Uterus (tissue), 4 donors: Measurements from ENCODE around the gene MFRP. TPM values are rescaled to one million over a fixed set of nuclear protein-coding genes. Genes with fewer than 3 reads are reported as not detected.
A peak's percentile ranks its signal among the peaks of the same experiment; 100 is the strongest.

Source experiments
- DNase-seq, 2 donors: peaks; one replicate each; pipeline ENCODE4 v3.0.0-alpha.2; 2019 to 2020
- H3K27ac ChIP-seq, 2 donors: fragments of 200-600 bp; sonication (generic); 1 replicate in 1 of 2; 2 replicates in 1 of 2; pipeline ENCODE4 v1.5.1; 2016 to 2018
- H3K27me3 ChIP-seq, 2 donors: fragments of 200-600 bp; sonication (generic); one replicate each; pipeline ENCODE4 v1.5.1; 2018 to 2019; ENCODE audit warnings: control low read depth in 1 of 2
- H3K36me3 ChIP-seq, 2 donors: fragments of 200-600 bp; sonication (generic); one replicate each; pipeline ENCODE4 v1.5.1; 2019; ENCODE audit warnings: control low read depth in 1 of 2
- H3K4me1 ChIP-seq, 2 donors: fragments of 200-600 bp; sonication (generic); one replicate each; pipeline ENCODE4 v1.5.1; 2018 to 2019; ENCODE audit warnings: control low read depth in 1 of 2
- H3K4me3 ChIP-seq, 2 donors: fragments of 200-600 bp; sonication (generic); 1 replicate in 1 of 2; 2 replicates in 1 of 2; pipeline ENCODE4 v1.5.1; 2018 to 2019; ENCODE audit warnings: mild to moderate bottlenecking in 1 of 2
- H3K9me3 ChIP-seq, 2 donors: fragments of 200-600 bp; sonication (generic); one replicate each; pipeline ENCODE4 v1.5.1; 2019; ENCODE audit warnings: control low read depth in 1 of 2
- POLR2A ChIP-seq, 2 donors: fragments of 450-650 bp; IDR thresholded peaks; one replicate each; pipeline ENCODE4 v1.6.1; 2016; ENCODE audit warnings: antibody characterized with exemption in 2 of 2, mild to moderate bottlenecking in 1 of 2, moderate library complexity in 1 of 2
- intact Hi-C: fragments of 100-400 bp; cut with DNase I; formaldehyde crosslinking; loops from one replicate; pipeline ENCODE4 v1.15.1; 2023; ENCODE audit warnings: low total_unique reads
- total RNA-seq, 4 donors: library from RNA; depleted of rRNA in 3 of 4; stranded (reverse); fragments of >200 nt in 3 of 4; gene quantifications; one replicate each; pipeline versions ENCODE4 v1.1.0 to v1.2.4, GENCODE V29; 2014 to 2023
- TF ChIP-seq, protein P1 (sequence below), 4 experiments: fragments of 200-600 bp in 2 of 4; fragments of 450-650 bp in 2 of 4; sonication (generic) in 2 of 4; IDR thresholded peaks; one replicate each; pipeline ENCODE4 v1.5.1; 2016 to 2019; ENCODE audit warnings: antibody characterized with exemption in 4 of 4, mild to moderate bottlenecking in 2 of 4, moderate library complexity in 1 of 4
- donor health status: DM: yes; HTN: yes; CAD: no.

Gene MFRP
- total RNA-seq, 4 donors from 2014 or later = 0.07 to 0.26 TPM; not detected in 2

DNA sequence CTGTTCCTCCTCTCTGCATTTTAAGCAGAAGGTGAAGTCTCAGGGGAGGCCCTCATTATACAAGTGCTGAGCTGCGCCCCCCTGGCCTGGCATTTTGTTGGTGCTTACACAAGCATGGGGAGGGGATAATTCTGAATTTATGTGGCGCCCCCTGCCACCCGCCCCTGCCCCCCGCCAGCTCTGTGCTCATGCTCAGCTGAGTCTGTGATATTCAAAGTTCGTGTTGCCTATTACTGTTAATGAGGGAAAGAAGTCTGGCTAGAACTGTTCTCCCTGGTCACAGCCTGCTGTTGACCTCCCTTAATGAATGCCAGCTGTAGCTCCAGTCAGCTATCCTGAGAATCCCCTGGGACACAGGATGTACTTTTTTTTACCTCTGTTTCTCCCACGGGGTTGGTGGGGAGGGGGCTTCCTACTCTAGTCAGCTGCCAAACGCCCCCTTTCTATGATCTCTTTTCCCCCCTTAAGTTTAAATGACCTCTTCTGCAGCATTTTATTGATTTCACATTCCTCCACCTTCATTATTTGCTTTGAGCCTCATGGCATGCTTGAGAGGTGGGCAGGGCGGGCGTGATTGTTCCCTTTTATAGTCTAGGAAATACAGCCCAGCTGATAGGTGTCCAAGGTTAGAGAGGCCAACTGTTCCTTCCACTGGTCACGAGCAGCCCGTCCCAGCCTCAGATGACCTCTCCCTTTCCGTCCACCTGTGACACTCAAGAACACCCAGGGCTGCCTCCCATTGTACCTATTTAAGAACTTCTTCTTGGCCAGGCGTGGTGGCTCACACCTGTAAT lies 22.8 kb upstream of the MFRP start:
- DNase-seq = no peak
- H3K36me3 ChIP-seq = no peaks in the 10 kb centered on the region
- H3K27me3 ChIP-seq = no peaks in the 10 kb centered on the region
- H3K4me3 ChIP-seq = no peak overlapping the region
- TF ChIP-seq POLR2A (IDR thresholded peaks at IDR 0.05) = no peak
- TF ChIP-seq, protein P1, sequence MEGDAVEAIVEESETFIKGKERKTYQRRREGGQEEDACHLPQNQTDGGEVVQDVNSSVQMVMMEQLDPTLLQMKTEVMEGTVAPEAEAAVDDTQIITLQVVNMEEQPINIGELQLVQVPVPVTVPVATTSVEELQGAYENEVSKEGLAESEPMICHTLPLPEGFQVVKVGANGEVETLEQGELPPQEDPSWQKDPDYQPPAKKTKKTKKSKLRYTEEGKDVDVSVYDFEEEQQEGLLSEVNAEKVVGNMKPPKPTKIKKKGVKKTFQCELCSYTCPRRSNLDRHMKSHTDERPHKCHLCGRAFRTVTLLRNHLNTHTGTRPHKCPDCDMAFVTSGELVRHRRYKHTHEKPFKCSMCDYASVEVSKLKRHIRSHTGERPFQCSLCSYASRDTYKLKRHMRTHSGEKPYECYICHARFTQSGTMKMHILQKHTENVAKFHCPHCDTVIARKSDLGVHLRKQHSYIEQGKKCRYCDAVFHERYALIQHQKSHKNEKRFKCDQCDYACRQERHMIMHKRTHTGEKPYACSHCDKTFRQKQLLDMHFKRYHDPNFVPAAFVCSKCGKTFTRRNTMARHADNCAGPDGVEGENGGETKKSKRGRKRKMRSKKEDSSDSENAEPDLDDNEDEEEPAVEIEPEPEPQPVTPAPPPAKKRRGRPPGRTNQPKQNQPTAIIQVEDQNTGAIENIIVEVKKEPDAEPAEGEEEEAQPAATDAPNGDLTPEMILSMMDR (IDR thresholded peaks at IDR 0.05) = no peak
- intact Hi-C loops = no loop called here
- H3K4me1 ChIP-seq = peaks cover 9 to 20% of the 10 kb centered on the region in 2 donors
- no peaks in the 10 kb centered on the region for H3K9me3 ChIP-seq
- peak overlapping the region; percentile 82 to 94 for H3K27ac ChIP-seq

DNA sequence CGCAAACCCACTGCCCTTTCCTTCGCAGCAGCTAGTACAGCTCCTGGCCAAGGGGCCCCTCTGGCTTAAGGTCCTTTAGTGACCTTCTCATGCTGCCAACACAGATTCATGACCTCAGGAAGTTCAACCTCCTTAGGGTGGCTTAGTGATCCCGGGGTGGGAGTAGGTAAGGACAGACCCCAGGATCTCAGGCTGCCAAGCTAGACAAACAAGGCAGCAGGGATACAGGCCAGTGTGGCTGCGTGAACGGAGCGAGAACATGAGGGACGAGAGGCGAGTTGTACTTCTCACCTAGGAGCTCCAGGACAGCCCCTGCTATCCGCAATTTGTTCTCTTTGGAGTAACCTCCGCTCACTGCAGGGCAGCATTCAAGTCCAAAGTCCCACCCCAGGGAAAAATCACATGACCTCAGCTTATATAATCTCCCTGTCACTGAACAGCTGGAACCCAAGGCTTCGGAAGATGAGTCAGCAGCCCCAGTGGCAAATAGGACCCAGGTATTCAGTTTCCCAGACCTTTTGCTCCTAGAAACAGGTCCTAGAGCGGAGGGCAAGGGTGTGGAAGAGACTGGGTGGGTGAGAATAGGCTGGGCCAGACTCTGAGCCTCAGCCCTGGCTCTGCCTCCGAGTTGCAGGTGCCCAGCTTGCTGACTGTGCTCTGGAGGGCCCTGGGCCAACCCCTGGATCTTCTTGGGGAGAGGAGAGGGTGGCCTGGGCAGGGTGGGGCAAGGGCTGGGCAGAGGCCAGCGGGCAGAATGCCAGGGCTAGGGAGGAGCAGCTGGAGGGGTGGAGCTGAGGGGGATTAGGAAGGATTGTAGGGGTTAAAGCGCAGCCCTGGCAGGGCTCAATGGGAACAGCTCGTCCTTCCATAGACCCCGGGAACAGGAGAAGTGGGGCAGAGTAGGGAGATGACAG lies 21.9 kb upstream of the MFRP start:
- no peaks in the 10 kb centered on the region for H3K9me3 ChIP-seq
- H3K27ac ChIP-seq = peak overlapping the region; percentile 82 to 94
- no peaks in the 10 kb centered on the region for H3K36me3 ChIP-seq
- TF ChIP-seq, protein P1 (IDR thresholded peaks at IDR 0.05) = no peak
- TF ChIP-seq POLR2A (IDR thresholded peaks at IDR 0.05) = no peak
- peak; percentile 51 to 73 for DNase-seq
- H3K27me3 ChIP-seq = no peaks in the 10 kb centered on the region
- intact Hi-C loops = no loop called here
- H3K4me1 ChIP-seq = peaks cover 9 to 22% of the 10 kb centered on the region in 2 donors
- no peak overlapping the region for H3K4me3 ChIP-seq

DNA sequence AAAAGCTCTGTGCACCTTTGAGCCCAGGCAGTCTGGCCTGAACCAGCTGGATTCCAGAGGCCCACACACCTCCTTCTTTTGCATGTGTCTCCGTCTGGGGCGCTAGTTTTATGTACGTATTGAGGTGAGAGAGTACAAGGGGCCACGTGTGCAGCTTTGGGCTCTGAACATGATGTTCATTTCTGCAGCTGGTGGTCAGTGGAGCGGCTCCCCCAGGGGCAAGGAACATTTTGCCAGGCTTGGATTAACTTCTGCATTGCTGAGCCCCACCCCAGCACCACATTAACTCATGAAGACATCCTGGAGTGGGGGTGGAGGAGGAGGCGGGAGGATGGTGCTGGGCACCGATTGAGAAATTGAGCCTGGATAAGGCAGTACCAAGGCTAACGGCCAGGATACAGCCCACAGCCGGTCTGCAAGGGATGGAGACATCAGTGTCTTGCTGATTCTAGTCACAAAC lies 21.2 kb upstream of the MFRP start:
- Histone ChIP-seq H3K36me3 (no peaks in the 10 kb centered on the region), H3K9me3 (no peaks in the 10 kb centered on the region), H3K4me3 (no peak overlapping the region), H3K27ac (peak overlapping the region; percentile 82 to 94), H3K27me3 (no peaks in the 10 kb centered on the region), H3K4me1 (peaks cover 9 to 22% of the 10 kb centered on the region in 2 donors)
- DNase-seq = peak; percentile 38 to 55
- TF ChIP-seq, protein P1 (IDR thresholded peaks at IDR 0.05) = no peak
- TF ChIP-seq POLR2A (IDR thresholded peaks at IDR 0.05) = no peak
- intact Hi-C loops = no loop called here

DNA sequence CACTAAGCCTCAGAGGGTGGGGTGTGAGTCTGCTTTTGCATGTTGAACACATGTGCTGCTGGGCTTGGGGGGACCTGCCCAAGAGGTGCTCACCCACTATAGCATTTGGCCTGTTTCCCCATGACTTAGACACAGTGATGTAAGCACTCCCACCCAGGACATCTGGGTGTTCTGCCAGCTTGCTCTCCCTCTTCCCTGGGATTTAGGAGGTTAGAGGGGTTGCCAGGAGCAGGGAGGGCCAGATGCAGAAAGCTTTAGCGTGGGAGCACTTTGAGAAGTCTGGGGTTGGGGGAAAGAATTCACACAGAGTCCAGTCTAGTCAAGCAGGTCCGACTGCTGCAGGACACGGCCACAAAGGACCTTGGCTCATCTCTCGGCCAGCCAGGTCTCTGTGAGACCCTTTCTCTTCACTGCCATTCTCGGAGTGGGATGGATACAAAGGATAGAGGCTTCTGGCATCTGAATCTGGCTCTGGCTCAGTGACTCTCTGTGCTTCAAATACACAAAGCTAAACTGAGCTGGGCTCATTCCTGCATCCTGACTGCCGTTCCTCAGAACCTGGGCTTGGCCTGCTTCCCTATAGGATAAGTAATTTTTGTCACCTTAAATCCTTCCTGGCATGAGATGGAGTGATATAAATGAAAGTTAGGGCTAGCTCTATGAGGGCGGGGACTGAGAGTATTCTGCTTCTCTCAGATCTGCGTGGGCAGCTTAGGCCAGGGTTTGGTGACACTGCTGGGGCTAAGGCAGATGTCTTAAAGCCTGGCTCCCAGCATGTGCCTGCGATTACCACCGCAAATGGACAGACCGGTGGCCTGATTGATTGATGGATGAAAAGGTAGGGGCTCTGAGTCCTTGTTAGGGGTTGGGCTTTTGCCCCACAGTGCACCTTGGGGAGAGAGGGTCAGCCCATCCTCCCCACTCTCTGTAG lies 20.4 kb upstream of the MFRP start:
- TF ChIP-seq, protein P1 (IDR thresholded peaks at IDR 0.05) = no peak
- TF ChIP-seq POLR2A (IDR thresholded peaks at IDR 0.05) = no peak
- intact Hi-C loops = no loop called here
- H3K4me1 ChIP-seq = peaks cover 9 to 22% of the 10 kb centered on the region in 2 donors
- H3K27ac ChIP-seq = peak overlapping the region; percentile 82 to 94
- H3K27me3 ChIP-seq = no peaks in the 10 kb centered on the region
- H3K36me3 ChIP-seq = no peaks in the 10 kb centered on the region
- no peak overlapping the region for H3K4me3 ChIP-seq
- peak; percentile 62 to 64 for DNase-seq
- H3K9me3 ChIP-seq = no peaks in the 10 kb centered on the region
